MM.1S (cell line): ENCODE results near the gene BCR.

Experiments used
- CTCF ChIP-seq: fragments of 300-600 bp; sonication (generic); IDR thresholded peaks from 2 replicates; pipeline ENCODE4 v1.5.1; 2016; ENCODE audit warnings: antibody characterized with exemption, low read length, mixed read lengths
- EZH2 ChIP-seq: fragments of 300-600 bp; sonication (generic); optimal IDR thresholded peaks from 2 replicates; pipeline ENCODE3; 2017; ENCODE audit warnings: low read depth, mild to moderate bottlenecking, antibody characterized with exemption, low read length, mixed read lengths

GRCh38 chr22:23212061-23213021 is 32.0 kb downstream of the BCR start:
- TF ChIP-seq CTCF (no peak), EZH2 (no peak)
